ENCODE data around the gene ADRM1. TPM values are rescaled to one million over a fixed set of nuclear protein-coding genes. Genes with fewer than 3 reads are reported as not detected.

ADRM1 gene
- polyA plus RNA-seq, 1 experiment: 58.5 TPM

DNA sequence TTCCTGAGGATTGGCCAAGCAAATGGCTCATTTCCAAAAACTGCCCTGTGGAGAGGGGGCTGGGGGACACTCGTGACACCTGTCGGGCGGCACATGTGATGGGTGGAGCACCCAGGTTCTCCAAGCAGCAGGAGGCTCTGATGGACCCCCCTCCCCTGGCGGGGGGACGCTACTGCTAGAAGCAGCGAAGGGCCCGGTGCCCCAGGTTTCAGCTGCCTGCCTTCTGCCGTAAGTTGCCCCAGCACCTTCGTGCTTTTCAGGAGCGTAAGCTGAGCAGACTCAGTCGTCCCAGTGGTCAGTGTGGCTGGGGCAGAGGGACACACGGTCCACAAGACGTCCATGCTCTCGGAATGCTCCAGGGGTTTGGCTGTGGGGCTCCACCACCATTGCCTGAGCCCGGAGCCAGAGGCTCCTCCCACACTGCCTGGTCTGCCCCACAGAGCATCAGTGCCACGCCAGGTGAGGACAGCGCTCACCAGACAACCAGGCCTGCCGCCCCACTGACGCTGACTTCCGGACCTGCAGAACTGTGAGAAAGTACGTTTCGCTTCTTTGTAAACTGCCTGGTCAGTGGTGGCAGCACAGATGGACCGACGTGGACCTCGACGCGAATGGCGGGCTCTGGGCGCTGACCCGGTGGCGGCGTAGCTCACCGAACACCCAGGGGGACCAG lies 4.1 kb upstream of the ADRM1 start:
- Histone ChIP-seq H3K27me3 (ENCODE audit: control insufficient read depth, insufficient read depth, low read length) (no peaks in the 10 kb centered on the region), H3K27ac (ENCODE audit: low read depth, low read length) (no peak overlapping the region), H3K9me3 (ENCODE audit: control insufficient read depth, insufficient read depth, low read length) (no peaks in the 10 kb centered on the region; the same call in 1 of the 2 replicates), H3K4me3 (ENCODE audit: low read depth, low read length) (no peak overlapping the region)
- TF ChIP-seq CTCF (IDR thresholded peaks at IDR 0.05; ENCODE audit: low read depth, low read length): no peak
- ChIA-PET CTCF (interaction anchor here (3.2 kb wide), 1 partner anchor 84 kb away, joined by 35 read pairs; no protein-coding TSS in a partner anchor), POLR2A (interaction anchor here (0.6 kb wide), 1 partner anchor 201 kb away, joined by 3 read pairs; no protein-coding TSS in a partner anchor)
- no peak for DNase-seq (ENCODE audit: low read depth, low spot score)

DNA sequence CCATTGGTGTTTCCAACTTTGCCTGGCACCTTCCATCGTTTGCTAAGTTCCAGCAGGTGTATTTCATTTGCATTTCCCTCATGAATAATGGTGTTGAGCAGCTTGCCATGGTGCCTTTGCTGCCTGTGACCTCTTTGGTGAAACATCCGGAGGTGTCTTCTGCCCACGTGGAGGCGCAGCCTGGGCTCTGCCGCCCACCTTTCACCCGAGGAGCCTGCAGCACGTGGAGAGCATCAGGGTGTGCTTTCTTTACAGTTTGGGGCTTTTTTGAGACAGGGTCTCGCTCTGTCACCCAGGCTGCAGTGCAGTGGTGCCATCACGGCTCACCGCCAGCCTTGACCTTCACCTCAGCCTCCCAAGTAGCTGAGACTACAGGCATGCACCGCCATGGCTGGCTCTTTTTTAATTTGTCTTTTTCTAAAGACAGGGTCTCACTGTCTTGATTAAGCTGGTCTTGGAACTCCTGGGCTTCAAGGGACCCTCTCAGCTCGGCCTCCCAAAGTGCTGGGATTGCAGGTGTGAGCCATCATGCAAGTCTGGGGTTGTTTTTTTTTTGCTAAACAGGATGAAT lies 3.0 kb upstream of the ADRM1 start:
- Histone ChIP-seq H3K9me3 (ENCODE audit: control insufficient read depth, insufficient read depth, low read length) (no peaks in the 10 kb centered on the region; the same call in 1 of the 2 replicates), H3K4me3 (ENCODE audit: low read depth, low read length) (no peak overlapping the region), H3K27ac (ENCODE audit: low read depth, low read length) (no peak overlapping the region), H3K27me3 (ENCODE audit: control insufficient read depth, insufficient read depth, low read length) (no peaks in the 10 kb centered on the region)
- no peak for DNase-seq (ENCODE audit: low read depth, low spot score)
- no peak for TF ChIP-seq CTCF (IDR thresholded peaks at IDR 0.05; ENCODE audit: low read depth, low read length)
- ChIA-PET CTCF (interaction anchor here (3.2 kb wide), 1 partner anchor 83 kb away, joined by 35 read pairs; no protein-coding TSS in a partner anchor), POLR2A (no interaction called here)

- TF ChIP-seq CTCF (IDR thresholded peaks at IDR 0.05; ENCODE audit: low read depth, low read length): no peak
- ChIA-PET POLR2A (no interaction called here), CTCF (interaction anchor here (0.9 to 3.2 kb wide), 9 partner anchors 8 to 316 kb away, joined by 3 to 50 read pairs (median 6); no protein-coding TSS in a partner anchor)
These were observed 2.5 kb upstream of the ADRM1 start for GRCh38 chr20:62300319-62300718.

DNA sequence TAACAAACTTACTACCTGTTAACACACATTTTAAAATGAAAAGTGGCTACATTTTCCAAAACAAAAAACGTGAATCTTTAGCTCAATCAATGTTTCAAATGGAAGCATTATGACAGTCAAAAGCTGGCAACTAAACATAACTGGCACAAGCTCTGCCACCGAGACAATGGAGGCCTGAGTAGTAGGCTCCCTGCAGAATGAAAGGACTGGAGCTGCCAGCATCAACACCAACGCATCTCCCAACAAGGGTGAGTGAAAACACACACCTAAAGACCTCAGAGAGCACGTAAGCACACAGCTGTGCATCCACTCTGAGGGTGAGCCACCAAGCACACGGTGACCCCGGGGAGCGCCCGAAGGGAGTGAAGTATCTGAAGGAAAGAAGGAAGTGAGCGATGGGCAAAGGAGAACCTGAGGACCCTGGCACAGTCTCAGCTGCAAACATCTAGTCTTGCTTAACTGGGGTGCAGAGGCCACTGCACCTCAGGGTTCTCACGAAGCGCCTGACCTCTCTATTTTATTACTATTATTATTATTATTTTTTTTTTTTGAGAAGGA lies 1.6 kb upstream of the ADRM1 start:
- Histone ChIP-seq H3K27me3 (ENCODE audit: control insufficient read depth, insufficient read depth, low read length) (no peaks in the 10 kb centered on the region), H3K27ac (ENCODE audit: low read depth, low read length) (no peak overlapping the region), H3K4me3 (ENCODE audit: low read depth, low read length) (no peak overlapping the region), H3K9me3 (ENCODE audit: control insufficient read depth, insufficient read depth, low read length) (no peaks in the 10 kb centered on the region; the same call in 1 of the 2 replicates)
- ChIA-PET POLR2A (interaction anchor here (0.6 kb wide), 1 partner anchor 85 kb away, joined by 3 read pairs; no protein-coding TSS in a partner anchor), CTCF (interaction anchor here (0.9 to 3.2 kb wide), 9 partner anchors 9 to 315 kb away, joined by 3 to 50 read pairs (median 6); no protein-coding TSS in a partner anchor)
- no peak for TF ChIP-seq CTCF (IDR thresholded peaks at IDR 0.05; ENCODE audit: low read depth, low read length)
- DNase-seq (ENCODE audit: low read depth, low spot score): no peak

More at GRCh38 chr20:62300319-62300718, 2.5 kb upstream of the ADRM1 start:
- Histone ChIP-seq H3K27ac (ENCODE audit: low read depth, low read length) (no peak overlapping the region), H3K9me3 (ENCODE audit: control insufficient read depth, insufficient read depth, low read length) (no peaks in the 10 kb centered on the region; the same call in 1 of the 2 replicates), H3K4me3 (ENCODE audit: low read depth, low read length) (no peak overlapping the region), H3K27me3 (ENCODE audit: control insufficient read depth, insufficient read depth, low read length) (no peaks in the 10 kb centered on the region)
- DNase-seq (ENCODE audit: low read depth, low spot score): no peak

Data from AG04450 (cell line).